HCT116 (cell line): ENCODE measurements around the gene ZNF423. TPM values are rescaled to one million over a fixed set of nuclear protein-coding genes. Genes with fewer than 3 reads are reported as not detected.

Experiments used
- ATAC-seq: fragments of 200-7000 bp; cut with Tn5 transposase; 2 replicates; pipeline ENCODE4 v1.9.1; 2020; ENCODE audit warnings: mild to moderate bottlenecking, moderate library complexity
- BruUV-seq: library from RNA; stranded (reverse); fragments of 400-500 nt; replicated peaks from 2 replicates; lab custom pipeline; 2021; lab: Mats Ljungman, UMichigan
- CTCF ChIA-PET: fragments of 300-600 bp; sonication (Branson Sonifier 250); formaldehyde crosslinking; loops from one replicate; lab custom pipeline; 2021; ENCODE audit warnings: antibody characterized with exemption; lab: Charles Lee
- POLR2A ChIA-PET: fragments of 300-600, 350-600 bp; sonication (Branson Sonifier 250); formaldehyde crosslinking; loops from one replicate; lab custom pipeline; 2021; ENCODE audit warnings: antibody characterized with exemption; lab: Charles Lee
- RAD21 ChIA-PET, 2 experiments: fragments of 300-600 bp; sonication (Branson Sonifier 250); formaldehyde crosslinking; loops; one replicate each; lab custom pipeline; 2023; ENCODE audit warnings: low total read pairs in 2 of 2; ENCODE audit not compliant: uncharacterized antibody in 2 of 2, unreplicated experiment in 2 of 2, low non-redundant PET in 1 of 2; lab: Charles Lee
- DNase-seq: peaks from one replicate; pipeline ENCODE4 v3.0.0-alpha.2; 2010; ENCODE audit warnings: low read depth, low spot score
- H2AFZ ChIP-seq: fragments of 200-600 bp; shearing (Covaris generic), sonication (generic); 2 replicates; pipeline ENCODE4 v1.6.1; 2017; ENCODE audit warnings: low read depth, mixed run types, mixed read lengths, antibody characterized with exemption, low read length; ENCODE audit not compliant: poor library complexity, severe bottlenecking
- H3K27ac ChIP-seq: 2 replicates; pipeline ENCODE4 v1.5.1; 2012; ENCODE audit warnings: low read depth, low read length
- H3K27me3 ChIP-seq: fragments of 200-600 bp; sonication (generic); 2 replicates; pipeline ENCODE4 v1.6.1; 2016; ENCODE audit warnings: mixed run types, low read length, mixed read lengths; ENCODE audit not compliant: insufficient read depth
- H3K36me3 ChIP-seq, 2 experiments: fragments of 200-500 bp in 1 of 2; fragments of 200-600 bp in 1 of 2; sonication (Bioruptor generic) in 1 of 2; sonication (generic) in 1 of 2; 2 replicates each; pipeline versions ENCODE4 v1.5.1 to v1.6.1; 2014 to 2016; ENCODE audit warnings: low read length in 2 of 2, inconsistent platforms in 1 of 2, mixed read lengths in 1 of 2, mixed run types in 1 of 2; ENCODE audit not compliant: insufficient read depth in 2 of 2, control insufficient read depth in 1 of 2
- H3K4me1 ChIP-seq, 2 experiments: fragments of 200-600 bp in 1 of 2; sonication (generic) in 1 of 2; 2 replicates each; pipeline versions ENCODE4 v1.5.1 to v1.6.1; 2012 to 2017; ENCODE audit warnings: low read length in 2 of 2, inconsistent platforms in 1 of 2, mild to moderate bottlenecking in 1 of 2, mixed read lengths in 1 of 2, mixed run types in 1 of 2, moderate library complexity in 1 of 2; ENCODE audit not compliant: insufficient read depth in 2 of 2, control insufficient read depth in 1 of 2
- H3K4me2 ChIP-seq: fragments of 200-600 bp; sonication (generic); 2 replicates; pipeline ENCODE4 v1.6.1; 2017; ENCODE audit warnings: mixed run types, low read length, mixed read lengths
- H3K4me3 ChIP-seq, 2 experiments: fragments of 200-600 bp in 1 of 2; sonication (generic) in 1 of 2; replicated peaks in 1 of 2; 2 replicates each; pipeline ENCODE4 v1.5.1; 2011 to 2016; ENCODE audit warnings: low read length in 2 of 2, control low read depth in 1 of 2, low read depth in 1 of 2, mild to moderate bottlenecking in 1 of 2, mixed read lengths in 1 of 2, mixed run types in 1 of 2
- H3K79me2 ChIP-seq: fragments of 200-600 bp; sonication (generic); 2 replicates; pipeline ENCODE4 v1.6.1; 2017; ENCODE audit warnings: mild to moderate bottlenecking, mixed run types, low read length, moderate library complexity, mixed read lengths; ENCODE audit not compliant: insufficient read depth
- H3K9ac ChIP-seq: fragments of 200-600 bp; sonication (generic); 2 replicates; pipeline ENCODE4 v1.6.1; 2016; ENCODE audit warnings: low read length, mixed read lengths
- H3K9me2 ChIP-seq: fragments of 200-600 bp; sonication (generic), shearing (Covaris generic); 2 replicates; pipeline ENCODE4 v1.6.1; 2017; ENCODE audit warnings: mixed run types, mild to moderate bottlenecking, moderate library complexity; ENCODE audit not compliant: insufficient read depth
- H3K9me3 ChIP-seq, 2 experiments: fragments of 200-500 bp in 1 of 2; fragments of 200-600 bp in 1 of 2; sonication (Bioruptor generic) in 1 of 2; sonication (generic) in 1 of 2; 2 replicates each; pipeline ENCODE4 v1.6.1; 2014 to 2017; ENCODE audit warnings: low read length in 2 of 2, mixed read lengths in 2 of 2, inconsistent platforms in 1 of 2, low read depth in 1 of 2, mild to moderate bottlenecking in 1 of 2, mixed run types in 1 of 2, moderate library complexity in 1 of 2; ENCODE audit not compliant: control insufficient read depth in 1 of 2, insufficient read depth in 1 of 2
- H4K20me1 ChIP-seq: fragments of 200-600 bp; sonication (generic), shearing (Covaris generic); 2 replicates; pipeline ENCODE4 v1.6.1; 2017; ENCODE audit warnings: mixed run types, mild to moderate bottlenecking, moderate library complexity; ENCODE audit not compliant: insufficient read depth
- CBX3 ChIP-seq: IDR thresholded peaks from 2 replicates; pipeline ENCODE4 v1.6.1; 2012; ENCODE audit warnings: low read depth
- CEBPB ChIP-seq: IDR thresholded peaks from 2 replicates; pipeline ENCODE4 v1.6.1; 2012; ENCODE audit warnings: low read depth
- CTCF ChIP-seq, 3 experiments: fragments of 200-600 bp in 1 of 3; sonication (generic) in 1 of 3; IDR thresholded peaks in 2 of 3; conservative IDR thresholded peaks in 1 of 3; 2 replicates each; pipeline ENCODE4 v1.5.1; 2012 to 2017; ENCODE audit warnings: low read depth in 2 of 3, low read length in 2 of 3, antibody characterized with exemption in 1 of 3, borderline replicate concordance in 1 of 3, control low read depth in 1 of 3, mild to moderate bottlenecking in 1 of 3, mixed read lengths in 1 of 3, mixed run types in 1 of 3, moderate library complexity in 1 of 3; ENCODE audit not compliant: insufficient read depth in 1 of 3
- EGR1 ChIP-seq: IDR thresholded peaks from 2 replicates; pipeline ENCODE4 v1.6.1; 2012; ENCODE audit warnings: low read depth
- ELF1 ChIP-seq: IDR thresholded peaks from 2 replicates; pipeline ENCODE4 v1.6.1; 2012; ENCODE audit warnings: low read depth, borderline replicate concordance
- EZH2 ChIP-seq: fragments of 200-600 bp; sonication (generic); IDR thresholded peaks from 2 replicates; pipeline ENCODE4 v1.6.1; 2017; ENCODE audit warnings: antibody characterized with exemption, mixed run types
- EZH2phosphoT487 ChIP-seq: fragments of 200-600 bp; IDR thresholded peaks from 2 replicates; pipeline ENCODE4 v1.6.1; 2018; ENCODE audit warnings: antibody characterized with exemption, borderline replicate concordance
- FOSL1 ChIP-seq: IDR thresholded peaks from 2 replicates; pipeline ENCODE4 v1.6.1; 2012; ENCODE audit warnings: low read depth
- JUND ChIP-seq: IDR thresholded peaks from 2 replicates; pipeline ENCODE4 v1.6.1; 2012
- POLR2AphosphoS5 ChIP-seq: IDR thresholded peaks from 2 replicates; pipeline ENCODE4 v1.6.1; 2011; ENCODE audit warnings: mild to moderate bottlenecking, low read depth, low read length, moderate library complexity
- RAD21 ChIP-seq: IDR thresholded peaks from 2 replicates; pipeline ENCODE4 v1.6.1; 2012; ENCODE audit warnings: low read depth, mild to moderate bottlenecking
- REST ChIP-seq: IDR thresholded peaks from 2 replicates; pipeline ENCODE4 v1.6.1; 2012; ENCODE audit warnings: low read depth
- SIN3A ChIP-seq: IDR thresholded peaks from 2 replicates; pipeline ENCODE4 v1.6.1; 2012; ENCODE audit warnings: low read depth
- SP1 ChIP-seq: IDR thresholded peaks from 2 replicates; pipeline ENCODE4 v1.6.1; 2012; ENCODE audit warnings: low read depth
- SRF ChIP-seq: IDR thresholded peaks from 2 replicates; pipeline ENCODE4 v1.6.1; 2012; ENCODE audit warnings: low read depth
- TCF7L2 ChIP-seq: IDR thresholded peaks from 2 replicates; pipeline ENCODE4 v1.7.0; 2011; ENCODE audit warnings: borderline replicate concordance, inconsistent platforms; ENCODE audit not compliant: insufficient read depth, insufficient read length; ENCODE audit errors: extremely low read depth
- YY1 ChIP-seq: IDR thresholded peaks from 2 replicates; pipeline ENCODE4 v1.6.1; 2011; ENCODE audit warnings: low read length, low read depth, moderate library complexity, mild to moderate bottlenecking; ENCODE audit not compliant: insufficient replicate concordance; ENCODE audit errors: extremely low read depth
- ZNF274 ChIP-seq: fragments of 200-500 bp; sonication (Bioruptor generic); IDR thresholded peaks from 2 replicates; pipeline ENCODE4 v1.6.1; 2014; ENCODE audit warnings: mild to moderate bottlenecking, low read depth, low read length, inconsistent platforms
- intact Hi-C: fragments of 100-400 bp; cut with micrococcal nuclease; formaldehyde crosslinking; loops from 2 replicates; pipeline ENCODE4 v1.10.0; 2022
- total RNA-seq: library from RNA; stranded (reverse); gene quantifications from one replicate; pipeline ENCODE4 v1.2.1, GENCODE V29; 2021; ENCODE audit not compliant: unreplicated experiment
- TF ChIP-seq, protein P1 (sequence below): IDR thresholded peaks from 2 replicates; pipeline ENCODE4 v1.6.1; 2012
- TF ChIP-seq, protein P2 (sequence below): IDR thresholded peaks from 2 replicates; pipeline ENCODE4 v1.6.1; 2011; ENCODE audit warnings: mild to moderate bottlenecking, low read length, moderate library complexity; ENCODE audit not compliant: insufficient replicate concordance; ENCODE audit errors: extremely low read depth

ZNF423 gene
- total RNA-seq, 1 experiment from 2014 or later: 0.22 TPM

DNA sequence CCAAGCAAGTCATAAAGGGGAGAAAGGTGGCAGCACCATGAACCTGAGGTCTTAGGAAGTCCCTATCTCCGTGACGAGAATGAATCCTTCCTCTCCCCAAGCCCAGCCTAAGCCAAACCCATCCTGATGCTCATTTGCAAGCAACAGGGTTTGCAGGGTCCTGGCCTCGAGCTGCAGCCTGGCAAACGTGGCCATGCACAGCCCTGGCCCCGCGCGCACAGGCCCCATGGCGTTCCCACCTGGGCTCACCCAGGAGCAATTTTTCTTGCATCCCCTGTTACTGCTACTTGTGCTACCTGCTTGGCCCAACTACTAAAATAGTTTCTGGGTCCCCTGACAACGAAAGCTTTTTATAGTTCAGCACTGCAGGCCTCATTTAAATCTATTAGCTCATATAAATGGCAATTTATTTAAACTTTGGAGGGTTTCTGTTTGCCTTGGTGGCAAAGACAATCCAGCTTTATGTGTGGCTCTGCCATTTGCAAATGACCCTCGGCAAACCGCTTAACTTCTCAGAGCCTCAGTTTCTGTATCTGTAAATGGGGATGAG lies 340.8 kb downstream of the ZNF423 start:
- ChIA-PET RAD21 (no interaction called here), POLR2A (no interaction called here), CTCF (interaction anchor here (0.9 kb wide), 1 partner anchor 23 kb away, joined by 3 read pairs; no protein-coding TSS in a partner anchor)
- DNase-seq (no peak), ATAC-seq (no peak)
- intact Hi-C loops: no loop called here
- BruUV-seq: no TSS peak
- H3K4me1 ChIP-seq: no peaks in the 10 kb centered on the region
- no peak overlapping the region for H3K4me2 ChIP-seq
- no peak overlapping the region for H3K4me3 ChIP-seq
- no peak for TF ChIP-seq CBX3
- no peak for TF ChIP-seq ELF1
- no peak for TF ChIP-seq SRF
- TF ChIP-seq, protein P1, sequence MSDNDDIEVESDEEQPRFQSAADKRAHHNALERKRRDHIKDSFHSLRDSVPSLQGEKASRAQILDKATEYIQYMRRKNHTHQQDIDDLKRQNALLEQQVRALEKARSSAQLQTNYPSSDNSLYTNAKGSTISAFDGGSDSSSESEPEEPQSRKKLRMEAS: no peak
- no peak for TF ChIP-seq POLR2AphosphoS5
- no peak for TF ChIP-seq SP1
- no peak for TF ChIP-seq FOSL1
- TF ChIP-seq, protein P2, sequence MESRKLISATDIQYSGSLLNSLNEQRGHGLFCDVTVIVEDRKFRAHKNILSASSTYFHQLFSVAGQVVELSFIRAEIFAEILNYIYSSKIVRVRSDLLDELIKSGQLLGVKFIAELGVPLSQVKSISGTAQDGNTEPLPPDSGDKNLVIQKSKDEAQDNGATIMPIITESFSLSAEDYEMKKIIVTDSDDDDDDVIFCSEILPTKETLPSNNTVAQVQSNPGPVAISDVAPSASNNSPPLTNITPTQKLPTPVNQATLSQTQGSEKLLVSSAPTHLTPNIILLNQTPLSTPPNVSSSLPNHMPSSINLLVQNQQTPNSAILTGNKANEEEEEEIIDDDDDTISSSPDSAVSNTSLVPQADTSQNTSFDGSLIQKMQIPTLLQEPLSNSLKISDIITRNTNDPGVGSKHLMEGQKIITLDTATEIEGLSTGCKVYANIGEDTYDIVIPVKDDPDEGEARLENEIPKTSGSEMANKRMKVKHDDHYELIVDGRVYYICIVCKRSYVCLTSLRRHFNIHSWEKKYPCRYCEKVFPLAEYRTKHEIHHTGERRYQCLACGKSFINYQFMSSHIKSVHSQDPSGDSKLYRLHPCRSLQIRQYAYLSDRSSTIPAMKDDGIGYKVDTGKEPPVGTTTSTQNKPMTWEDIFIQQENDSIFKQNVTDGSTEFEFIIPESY: no peak
- no peak for TF ChIP-seq REST
- no peak for TF ChIP-seq ZNF274
- no peak for TF ChIP-seq SIN3A
- TF ChIP-seq JUND: no peak
- TF ChIP-seq YY1: no peak
- no peak for TF ChIP-seq CEBPB
- TF ChIP-seq EGR1: no peak
- no peak for TF ChIP-seq CTCF (IDR thresholded peaks at IDR 0.05 in 2 of 3, conservative IDR thresholded peaks at IDR 0.05 in 1 of 3; ENCODE audit: borderline replicate concordance in 1 of 3, insufficient read depth in 1 of 3, low read depth in 2 of 3, low read length in 2 of 3)
- TF ChIP-seq RAD21: no peak
- TF ChIP-seq EZH2: no peak
- TF ChIP-seq TCF7L2: no peak
- TF ChIP-seq EZH2phosphoT487: no peak
- H3K27me3 ChIP-seq: peaks cover 16% of the 10 kb centered on the region
- H3K9me2 ChIP-seq: no peaks in the 10 kb centered on the region
- H3K9ac ChIP-seq: no peak overlapping the region
- H3K36me3 ChIP-seq: no peaks in the 10 kb centered on the region
- no peak overlapping the region for H3K27ac ChIP-seq
- no peaks in the 10 kb centered on the region for H4K20me1 ChIP-seq
- no peaks in the 10 kb centered on the region for H3K79me2 ChIP-seq
- H3K9me3 ChIP-seq: no peaks in the 10 kb centered on the region
- H2AFZ ChIP-seq: no peak overlapping the region
